ENCODE results near the gene ITGB6. TPM values are rescaled to one million over a fixed set of nuclear protein-coding genes. Genes with fewer than 3 reads are reported as not detected.

Gene ITGB6
- total RNA-seq, 1 donor from 2014 or later: 50.4 TPM

DNA sequence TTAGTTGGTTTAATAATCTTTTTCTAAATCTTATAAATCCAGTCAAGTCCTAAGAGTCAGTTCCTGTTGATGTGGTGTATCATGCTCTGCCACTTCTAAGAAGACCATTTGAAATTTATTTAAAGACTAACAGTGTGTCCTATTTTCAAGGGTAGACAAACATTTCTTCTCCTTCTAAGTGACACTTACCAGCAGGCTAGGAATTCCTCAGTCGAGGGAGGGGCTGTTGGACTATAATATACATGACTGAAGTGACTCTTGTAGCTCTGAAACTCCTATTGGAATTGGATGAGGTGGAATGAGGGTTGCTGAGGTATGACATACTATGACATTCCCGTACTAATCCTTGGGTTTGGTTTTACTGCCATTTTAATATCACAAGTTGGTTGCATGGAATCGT lies 30.6 kb downstream of the ITGB6 start:
- TF ChIP-seq, protein P1, sequence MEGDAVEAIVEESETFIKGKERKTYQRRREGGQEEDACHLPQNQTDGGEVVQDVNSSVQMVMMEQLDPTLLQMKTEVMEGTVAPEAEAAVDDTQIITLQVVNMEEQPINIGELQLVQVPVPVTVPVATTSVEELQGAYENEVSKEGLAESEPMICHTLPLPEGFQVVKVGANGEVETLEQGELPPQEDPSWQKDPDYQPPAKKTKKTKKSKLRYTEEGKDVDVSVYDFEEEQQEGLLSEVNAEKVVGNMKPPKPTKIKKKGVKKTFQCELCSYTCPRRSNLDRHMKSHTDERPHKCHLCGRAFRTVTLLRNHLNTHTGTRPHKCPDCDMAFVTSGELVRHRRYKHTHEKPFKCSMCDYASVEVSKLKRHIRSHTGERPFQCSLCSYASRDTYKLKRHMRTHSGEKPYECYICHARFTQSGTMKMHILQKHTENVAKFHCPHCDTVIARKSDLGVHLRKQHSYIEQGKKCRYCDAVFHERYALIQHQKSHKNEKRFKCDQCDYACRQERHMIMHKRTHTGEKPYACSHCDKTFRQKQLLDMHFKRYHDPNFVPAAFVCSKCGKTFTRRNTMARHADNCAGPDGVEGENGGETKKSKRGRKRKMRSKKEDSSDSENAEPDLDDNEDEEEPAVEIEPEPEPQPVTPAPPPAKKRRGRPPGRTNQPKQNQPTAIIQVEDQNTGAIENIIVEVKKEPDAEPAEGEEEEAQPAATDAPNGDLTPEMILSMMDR (conservative IDR thresholded peaks at IDR 0.05; ENCODE audit: low read depth, low read length): no peak
- no peak overlapping the region for H3K4me3 ChIP-seq (ENCODE audit: low read depth, low read length)
- no peak for DNase-seq (ENCODE audit: low read depth)

DNA sequence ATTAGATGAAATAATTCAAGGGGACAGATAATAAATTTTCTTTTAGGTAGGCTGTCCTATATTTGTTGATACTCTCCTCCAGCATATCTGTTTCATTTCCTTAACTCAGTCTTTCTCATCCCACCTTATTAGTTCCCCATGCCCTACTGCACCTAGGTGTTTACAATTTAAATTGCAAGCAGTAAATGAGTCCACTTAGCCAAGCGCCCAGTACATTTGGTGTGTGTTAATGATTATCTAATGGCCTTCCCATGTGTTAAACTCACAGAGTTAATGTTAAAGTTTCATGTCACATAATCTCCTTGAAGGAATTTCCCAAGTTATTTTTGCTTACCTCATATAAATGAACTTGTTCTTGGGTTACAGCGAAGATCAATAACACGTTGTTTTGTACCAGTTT lies 31.2 kb downstream of the ITGB6 start:
- DNase-seq (ENCODE audit: low read depth): no peak
- H3K4me3 ChIP-seq (ENCODE audit: low read depth, low read length): no peak overlapping the region
- TF ChIP-seq, protein P1 (conservative IDR thresholded peaks at IDR 0.05; ENCODE audit: low read depth, low read length): no peak

DNA sequence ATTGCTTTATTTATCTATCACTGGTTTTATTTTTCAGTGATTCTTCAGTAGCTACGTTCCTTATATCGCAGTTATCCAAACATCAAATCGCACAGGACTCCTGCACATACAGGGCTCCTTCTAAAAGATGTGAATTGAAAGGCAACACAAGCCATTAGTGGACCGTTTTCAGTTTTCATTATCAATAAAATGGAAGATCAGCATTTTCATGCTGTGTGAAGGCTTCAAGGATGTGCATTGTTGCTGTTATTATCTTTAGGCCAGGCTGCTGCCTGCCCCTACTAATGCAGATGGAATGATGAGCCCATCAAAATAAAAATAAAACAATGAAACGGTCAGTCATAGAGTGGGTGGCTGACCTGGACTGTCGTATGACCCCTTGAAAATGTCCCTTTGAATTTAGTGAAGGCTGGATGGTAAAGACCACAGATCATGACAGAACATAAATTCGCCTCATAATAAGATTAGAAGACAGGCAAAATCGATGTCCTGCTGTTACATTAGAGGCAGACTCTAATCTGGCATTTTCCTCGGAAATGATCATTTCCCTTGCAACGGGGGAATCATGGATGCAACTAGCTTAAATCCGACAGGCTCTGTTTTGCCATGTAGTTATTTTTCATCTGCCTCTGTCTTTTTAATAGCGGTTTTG lies 32.9 kb downstream of the ITGB6 start:
- no peak overlapping the region for H3K4me3 ChIP-seq (ENCODE audit: low read depth, low read length)
- TF ChIP-seq, protein P1 (conservative IDR thresholded peaks at IDR 0.05; ENCODE audit: low read depth, low read length): no peak
- no peak for DNase-seq (ENCODE audit: low read depth)

DNA sequence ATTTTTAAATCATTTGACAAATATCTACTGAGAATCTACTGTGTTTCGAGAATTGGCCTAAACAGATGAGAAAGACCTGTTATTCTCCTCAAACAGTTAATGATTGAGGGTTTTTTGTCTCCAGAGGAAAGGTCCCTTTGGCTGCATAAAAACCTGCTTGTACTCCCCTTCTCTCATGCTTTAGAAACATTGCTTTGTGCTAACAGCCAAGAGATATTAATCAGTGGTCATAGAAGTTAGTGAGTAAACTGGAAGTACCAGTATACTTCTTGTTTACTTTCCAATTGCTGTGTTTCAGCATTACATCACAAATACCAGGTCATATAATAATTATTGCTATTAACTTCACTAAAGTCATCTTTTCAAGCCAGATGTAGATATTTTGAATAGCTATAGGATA lies 34.1 kb downstream of the ITGB6 start:
- DNase-seq (ENCODE audit: low read depth): no peak
- TF ChIP-seq, protein P1 (conservative IDR thresholded peaks at IDR 0.05; ENCODE audit: low read depth, low read length): no peak

DNA sequence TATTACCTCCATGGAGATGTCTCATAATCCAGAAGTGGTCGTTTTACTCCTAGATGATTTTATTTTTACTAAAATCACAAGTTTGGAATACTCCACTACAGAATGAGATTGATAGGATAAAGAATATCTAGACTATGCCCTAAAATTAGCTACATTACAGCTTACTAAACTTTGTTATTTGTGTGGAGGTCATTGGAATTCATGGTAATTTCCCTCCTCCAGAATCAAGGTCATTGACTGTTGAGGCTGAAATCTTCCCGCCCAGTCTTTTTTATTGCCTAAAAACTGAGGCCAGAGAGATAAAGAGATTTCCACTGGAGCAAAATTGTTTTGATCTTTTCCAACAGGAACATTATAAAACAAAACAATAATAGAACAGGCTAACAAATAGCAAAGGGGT lies 35.0 kb downstream of the ITGB6 start:
- DNase-seq (ENCODE audit: low read depth): no peak
- TF ChIP-seq, protein P1 (conservative IDR thresholded peaks at IDR 0.05; ENCODE audit: low read depth, low read length): no peak
- H3K4me3 ChIP-seq (ENCODE audit: low read depth, low read length): no peak overlapping the region

More for the DNA sequence above, 34.1 kb downstream of the ITGB6 start:
- no peak overlapping the region for H3K4me3 ChIP-seq (ENCODE audit: low read depth, low read length)

DNA sequence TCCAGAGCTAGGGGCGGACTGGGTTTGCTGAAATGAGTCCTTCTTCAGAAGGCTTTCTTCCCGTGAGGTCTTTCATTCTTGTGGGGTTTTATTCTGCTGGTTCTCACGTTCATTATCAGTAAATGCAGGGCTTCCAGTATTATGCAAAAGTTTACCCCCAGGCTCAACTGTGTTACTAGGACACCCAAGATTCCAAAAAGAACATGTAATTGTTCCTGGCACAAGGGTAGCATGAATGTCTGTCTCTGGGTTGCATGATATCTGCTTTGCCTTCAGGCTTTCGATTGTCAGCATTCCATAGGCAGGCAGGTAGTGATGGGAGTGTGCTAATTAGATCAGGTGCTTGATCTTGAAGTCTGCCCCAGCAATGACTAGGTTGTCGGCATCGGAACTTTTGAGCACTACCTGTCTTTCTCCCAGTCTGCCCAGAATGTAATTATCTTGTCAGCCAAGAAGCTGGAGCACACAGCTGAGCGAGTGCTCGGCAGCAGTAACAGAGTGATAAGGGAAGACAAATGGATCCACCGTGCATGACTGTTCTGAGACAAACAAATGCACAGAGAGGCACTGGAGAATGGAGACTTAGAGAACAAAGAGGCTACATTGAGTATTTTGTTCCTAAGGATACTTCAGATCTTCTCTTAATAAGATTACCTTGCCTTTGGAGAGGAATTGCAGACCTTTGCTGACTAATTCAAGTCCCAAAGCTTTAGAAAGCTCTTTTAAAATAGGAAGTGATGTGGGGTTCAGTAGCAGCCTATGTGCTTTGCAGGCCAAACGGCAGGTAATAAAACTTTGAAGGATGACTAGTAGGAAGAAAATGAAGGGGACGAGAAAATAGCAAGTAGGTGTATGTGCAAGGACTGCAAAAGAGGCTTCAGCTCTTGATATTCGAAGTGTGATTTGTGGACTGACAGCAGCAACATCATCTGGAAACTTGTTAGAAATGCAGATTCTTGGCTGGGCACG lies 41.9 kb downstream of the ITGB6 start:
- TF ChIP-seq, protein P1 (conservative IDR thresholded peaks at IDR 0.05; ENCODE audit: low read depth, low read length): no peak
- H3K4me3 ChIP-seq (ENCODE audit: low read depth, low read length): no peak overlapping the region
- peak; percentile 37 for DNase-seq (ENCODE audit: low read depth)

Data from epithelial cell of proximal tubule (primary cell).